ENCODE results near the gene ZNF597. TPM values are rescaled to one million over a fixed set of nuclear protein-coding genes. Genes with fewer than 3 reads are reported as not detected.

ZNF597 gene
- total RNA-seq, 1 experiment from 2014 or later, result 3.5 TPM

DNA sequence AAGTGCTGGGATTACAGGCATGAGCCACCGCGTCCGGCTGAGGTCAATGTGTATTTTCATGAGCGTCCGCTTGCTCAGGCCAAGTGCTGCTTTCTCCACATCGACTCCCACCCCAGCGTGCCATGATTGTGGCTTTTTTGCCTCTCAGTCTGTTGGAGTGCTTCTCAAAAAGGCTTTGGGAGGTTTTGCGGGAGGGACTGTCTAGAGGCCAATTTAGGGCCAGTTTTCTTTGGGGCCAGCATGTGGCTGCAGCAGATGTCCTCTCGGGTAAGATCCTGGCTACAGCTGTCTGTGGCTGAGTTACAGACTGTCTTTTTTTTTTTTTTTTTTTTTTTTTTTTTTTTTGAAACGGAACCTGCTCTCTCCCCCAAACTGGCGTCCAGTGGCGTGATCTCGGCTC, 45.5 kb upstream of the ZNF597 start:
- no CpG with 5 or more reads among the region's 13 CpGs for WGBS (ENCODE audit: extremely low coverage, insufficient read length, low lambda C conversion rate)
- no peaks in the 10 kb centered on the region for H3K4me1 ChIP-seq (ENCODE audit: insufficient read depth, low read length)
- H3K27ac Mint-ChIP-seq, result peak overlapping the region in 2 of 3 experiments; percentile 18 to 76; a peak in 1 of 7 replicates

More for the DNA sequence above, 45.5 kb upstream of the ZNF597 start:
- DNase-seq, result no peak
- H3K18ac ChIP-seq (ENCODE audit: insufficient read length, low read depth, low read length), result no peak overlapping the region
- H3K9me3 ChIP-seq (ENCODE audit: control insufficient read depth, low read depth, low read length), result no peaks in the 10 kb centered on the region
- no peaks in the 10 kb centered on the region for H4K20me1 ChIP-seq (ENCODE audit: control insufficient read depth, insufficient read depth, insufficient read length)
- no peak overlapping the region for H3K4ac ChIP-seq (ENCODE audit: low read depth, low read length)
- no peak overlapping the region for H2BK20ac ChIP-seq (ENCODE audit: low read depth, low read length, poor library complexity, severe bottlenecking)
- H3K79me2 ChIP-seq (ENCODE audit: insufficient read depth, low read length), result no peaks in the 10 kb centered on the region
- H3K36me3 Mint-ChIP-seq (ENCODE audit: insufficient read depth in 1 of 3, low read depth in 3 of 3), result peaks cover 10 to 30% (median 18%) of the 10 kb centered on the region in 3 experiments; a peak in 6 of 7 replicates
- H2BK5ac ChIP-seq (ENCODE audit: insufficient read length, low read length), result no peak overlapping the region
- no peaks in the 10 kb centered on the region for H3K79me1 ChIP-seq (ENCODE audit: insufficient read depth, low read depth, low read length, poor library complexity, severe bottlenecking)
- no peak overlapping the region for H2AK5ac ChIP-seq (ENCODE audit: insufficient read length, low read length)
- H3K23ac ChIP-seq (ENCODE audit: insufficient read length, low read depth, low read length), result no peak overlapping the region
- H2BK15ac ChIP-seq (ENCODE audit: low read depth, low read length), result no peak overlapping the region
- H3K23me2 ChIP-seq (ENCODE audit: insufficient read length, low read depth, low read length, poor library complexity, severe bottlenecking), result no peaks in the 10 kb centered on the region
- no peaks in the 10 kb centered on the region for H3K27me3 ChIP-seq (ENCODE audit: insufficient read depth, low read length)
- no peak overlapping the region for H4K91ac ChIP-seq (ENCODE audit: insufficient read length, low read depth, low read length)
- H3K14ac ChIP-seq (ENCODE audit: insufficient read depth, low read length), result no peak overlapping the region
- H3T11ph ChIP-seq (ENCODE audit: low read length), result no peak overlapping the region
- H3K4me1 Mint-ChIP-seq, result no peaks in the 10 kb centered on the region
- no peak overlapping the region for H3K56ac ChIP-seq (ENCODE audit: insufficient read length, low read depth, low read length)
- H2BK120ac ChIP-seq (ENCODE audit: low read depth, low read length, poor library complexity, severe bottlenecking), result no peak overlapping the region
- no peak overlapping the region for H4K8ac ChIP-seq (replicated peaks; ENCODE audit: insufficient read length, low read depth, low read length)
- no peak overlapping the region for H2AFZ ChIP-seq (ENCODE audit: low read length)
- no peak overlapping the region for H3K4me3 Mint-ChIP-seq
- no peak overlapping the region for H3K9ac ChIP-seq (ENCODE audit: extremely low read depth, insufficient read length, low read length)
- no peak overlapping the region for H4K5ac ChIP-seq (ENCODE audit: insufficient read length, low read depth, low read length)
- no peaks in the 10 kb centered on the region for H3K9me3 Mint-ChIP-seq
- no peak overlapping the region for H3K4me2 ChIP-seq (ENCODE audit: insufficient read depth, insufficient read length, low read length)
- no peaks in the 10 kb centered on the region; the same call in 1 of the 2 replicates for H3K27me3 Mint-ChIP-seq (ENCODE audit: low read depth)
- TF ChIP-seq, protein P1, sequence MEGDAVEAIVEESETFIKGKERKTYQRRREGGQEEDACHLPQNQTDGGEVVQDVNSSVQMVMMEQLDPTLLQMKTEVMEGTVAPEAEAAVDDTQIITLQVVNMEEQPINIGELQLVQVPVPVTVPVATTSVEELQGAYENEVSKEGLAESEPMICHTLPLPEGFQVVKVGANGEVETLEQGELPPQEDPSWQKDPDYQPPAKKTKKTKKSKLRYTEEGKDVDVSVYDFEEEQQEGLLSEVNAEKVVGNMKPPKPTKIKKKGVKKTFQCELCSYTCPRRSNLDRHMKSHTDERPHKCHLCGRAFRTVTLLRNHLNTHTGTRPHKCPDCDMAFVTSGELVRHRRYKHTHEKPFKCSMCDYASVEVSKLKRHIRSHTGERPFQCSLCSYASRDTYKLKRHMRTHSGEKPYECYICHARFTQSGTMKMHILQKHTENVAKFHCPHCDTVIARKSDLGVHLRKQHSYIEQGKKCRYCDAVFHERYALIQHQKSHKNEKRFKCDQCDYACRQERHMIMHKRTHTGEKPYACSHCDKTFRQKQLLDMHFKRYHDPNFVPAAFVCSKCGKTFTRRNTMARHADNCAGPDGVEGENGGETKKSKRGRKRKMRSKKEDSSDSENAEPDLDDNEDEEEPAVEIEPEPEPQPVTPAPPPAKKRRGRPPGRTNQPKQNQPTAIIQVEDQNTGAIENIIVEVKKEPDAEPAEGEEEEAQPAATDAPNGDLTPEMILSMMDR (conservative IDR thresholded peaks at IDR 0.05), result no peak
- H2BK12ac ChIP-seq (ENCODE audit: insufficient read length, low read depth, low read length), result no peak overlapping the region
- H3K27ac ChIP-seq (ENCODE audit: insufficient read length, low read depth, low read length), result no peak overlapping the region

Measured in H9 (cell line).